Tibial nerve (tissue), 4 donors: ENCODE data around the gene GJA10.

Experiments used
- CTCF ChIP-seq, 5 experiments: fragments of 200-600 bp in 3 of 5; fragments of 450-650 bp in 2 of 5; sonication (generic) in 3 of 5; IDR thresholded peaks; one replicate each; pipeline ENCODE4 v1.5.1; 2016 to 2019; ENCODE audit warnings: antibody characterized with exemption in 5 of 5, mild to moderate bottlenecking in 3 of 5, moderate library complexity in 2 of 5
- EP300 ChIP-seq, 2 donors: sonication (generic); formaldehyde crosslinking; IDR thresholded peaks; one replicate each; pipeline ENCODE4 v1.6.1; 2017; ENCODE audit warnings: antibody characterized with exemption in 2 of 2, mild to moderate bottlenecking in 1 of 2
- POLR2A ChIP-seq, 2 donors: fragments of 450-650 bp; IDR thresholded peaks; one replicate each; pipeline ENCODE4 v1.6.1; 2017; ENCODE audit warnings: antibody characterized with exemption in 2 of 2, mild to moderate bottlenecking in 2 of 2, moderate library complexity in 2 of 2

- TF ChIP-seq CTCF (IDR thresholded peaks at IDR 0.05) (no peak), EP300 (IDR thresholded peaks at IDR 0.05) (no peak), POLR2A (IDR thresholded peaks at IDR 0.05) (no peak)
Observed at GRCh38 chr6:89927264-89927663, 33.0 kb downstream of the GJA10 start.
